Keratinocyte (primary cell): ENCODE results near the gene COL1A2. TPM values are rescaled to one million over a fixed set of nuclear protein-coding genes. Genes with fewer than 3 reads are reported as not detected.

Experiments
- DNase-seq: peaks from one replicate; pipeline ENCODE4 v3.0.0-alpha.2; 2011; ENCODE audit warnings: low read depth, missing footprints, low spot score
- FAIRE-seq: peaks from 2 replicates; lab custom pipeline; 2011; peaks lifted over from hg19 to GRCh38; lab: Jason Lieb, UNC
- H2AFZ ChIP-seq: 2 replicates; pipeline ENCODE4 v1.6.0; 2012; ENCODE audit warnings: low read length, control low read depth, inconsistent platforms; ENCODE audit not compliant: control insufficient read depth
- H3K27ac ChIP-seq: 2 replicates; pipeline ENCODE4 v1.5.1; 2011; ENCODE audit warnings: low read length; ENCODE audit not compliant: control insufficient read depth, insufficient read depth
- H3K27me3 ChIP-seq: 3 replicates; pipeline ENCODE4 v1.6.0; 2011; ENCODE audit warnings: low read length; ENCODE audit not compliant: control insufficient read depth, insufficient read depth; ENCODE audit errors: extremely low read depth
- H3K36me3 ChIP-seq, 2 experiments: 2 replicates in 1 of 2; 3 replicates in 1 of 2; pipeline ENCODE4 v1.5.1; 2011; ENCODE audit warnings: low read length in 2 of 2, mild to moderate bottlenecking in 1 of 2; ENCODE audit not compliant: control insufficient read depth in 2 of 2, insufficient read depth in 2 of 2; ENCODE audit errors: extremely low read depth in 1 of 2
- H3K4me1 ChIP-seq: 3 replicates; pipeline ENCODE4 v1.5.1; 2011; ENCODE audit warnings: low read length; ENCODE audit not compliant: control insufficient read depth, insufficient read depth; ENCODE audit errors: extremely low read depth
- H3K4me2 ChIP-seq: 3 replicates; pipeline ENCODE4 v1.6.0; 2011; ENCODE audit warnings: low read depth, low read length; ENCODE audit not compliant: control insufficient read depth, insufficient read depth; ENCODE audit errors: extremely low read depth
- H3K4me3 ChIP-seq, 3 experiments: fragments of 200-600 bp in 1 of 3; sonication (generic) in 1 of 3; 2 replicates in 2 of 3; 3 replicates in 1 of 3; pipeline ENCODE4 v1.5.1; 2011 to 2016; ENCODE audit warnings: low read length in 3 of 3, mild to moderate bottlenecking in 3 of 3, control low read depth in 2 of 3, inconsistent platforms in 1 of 3, low read depth in 1 of 3, mixed read lengths in 1 of 3, mixed run types in 1 of 3, moderate library complexity in 1 of 3; ENCODE audit not compliant: control insufficient read depth in 2 of 3, insufficient read depth in 2 of 3; ENCODE audit errors: extremely low read depth in 1 of 3
- H3K79me2 ChIP-seq: 2 replicates; pipeline ENCODE4 v1.6.0; 2012; ENCODE audit warnings: low read length; ENCODE audit not compliant: control insufficient read depth, insufficient read depth
- H3K9ac ChIP-seq: 3 replicates; pipeline ENCODE4 v1.6.0; 2011; ENCODE audit warnings: low read length; ENCODE audit not compliant: control insufficient read depth, insufficient read depth; ENCODE audit errors: extremely low read depth
- H3K9me1 ChIP-seq: 3 replicates; pipeline ENCODE4 v1.6.0; 2011; ENCODE audit warnings: low read length; ENCODE audit not compliant: control insufficient read depth, insufficient read depth; ENCODE audit errors: extremely low read depth
- H3K9me3 ChIP-seq: 2 replicates; pipeline ENCODE4 v1.5.1; 2012; ENCODE audit warnings: low read depth, low read length; ENCODE audit not compliant: control insufficient read depth
- H4K20me1 ChIP-seq: 3 replicates; pipeline ENCODE4 v1.6.0; 2011; ENCODE audit warnings: low read length; ENCODE audit not compliant: control insufficient read depth, insufficient read depth; ENCODE audit errors: extremely low read depth
- CTCF ChIP-seq, 3 experiments: IDR thresholded peaks in 1 of 3; conservative IDR thresholded peaks in 1 of 3; optimal IDR thresholded peaks in 1 of 3; 2 replicates in 2 of 3; 3 replicates in 1 of 3; pipeline versions ENCODE3 to v1.5.1; 2011; ENCODE audit warnings: low read length in 3 of 3, mild to moderate bottlenecking in 3 of 3, moderate library complexity in 2 of 3, control low read depth in 1 of 3, inconsistent platforms in 1 of 3; ENCODE audit not compliant: insufficient read depth in 2 of 3; ENCODE audit errors: extremely low read depth in 1 of 3
- EZH2 ChIP-seq: IDR thresholded peaks from one replicate; pipeline ENCODE4 v1.6.1; 2012; ENCODE audit warnings: inconsistent platforms, mild to moderate bottlenecking, low read length, moderate library complexity
- dilution Hi-C: fragments of 300-500 bp; cut with MboI; formaldehyde crosslinking; loops from one replicate; pipeline ENCODE4 v1.7.0; 2020; ENCODE audit warnings: low sequenced_read_pairs; ENCODE audit not compliant: extremely low pct_ligation_motif_present
- polyA plus RNA-seq, 5 experiments: library from polyadenylated mRNA; depleted of rRNA in 3 of 5; stranded (reverse) in 3 of 5; stranded (forward) in 1 of 5; unstranded in 1 of 5; fragments of >200 nt; gene quantifications; 1 replicate in 1 of 5; 2 replicates in 3 of 5; 3 replicates in 1 of 5; pipeline versions ENCODE4 v1.2.1 to v1.2.3, GENCODE V29; 2011 to 2012; ENCODE audit warnings: missing spikeins in 2 of 5, low read depth in 1 of 5, low replicate concordance in 1 of 5

COL1A2 gene
- polyA plus RNA-seq, 1 donor (not counting 4 experiments of a cell fraction or from before 2014, with no cell fraction given) = 0.13 TPM

GRCh38 chr7:94403546-94403945 is 8.9 kb downstream of the COL1A2 start:
- Histone ChIP-seq H3K27me3 (peaks cover under 1% of the 10 kb centered on the region), H3K9ac (no peak overlapping the region), H4K20me1 (no peaks in the 10 kb centered on the region), H3K4me2 (no peak overlapping the region), H3K36me3 (no peaks in the 10 kb centered on the region), H3K9me3 (no peaks in the 10 kb centered on the region), H3K4me1 (no peaks in the 10 kb centered on the region), H3K79me2 (no peaks in the 10 kb centered on the region), H3K27ac (no peak overlapping the region), H3K4me3 (no peak overlapping the region), H2AFZ (no peak overlapping the region), H3K9me1 (no peaks in the 10 kb centered on the region)
- DNase-seq = no peak
- dilution Hi-C loops = no loop called here
- no peak for TF ChIP-seq CTCF (optimal IDR thresholded peaks at IDR 0.05 in 1 of 3, IDR thresholded peaks at IDR 0.05 in 1 of 3, conservative IDR thresholded peaks at IDR 0.05 in 1 of 3; ENCODE audit: extremely low read depth in 1 of 3, insufficient read depth in 2 of 3, low read length in 3 of 3)
- TF ChIP-seq EZH2 = no peak
- no peak for FAIRE-seq

DNA sequence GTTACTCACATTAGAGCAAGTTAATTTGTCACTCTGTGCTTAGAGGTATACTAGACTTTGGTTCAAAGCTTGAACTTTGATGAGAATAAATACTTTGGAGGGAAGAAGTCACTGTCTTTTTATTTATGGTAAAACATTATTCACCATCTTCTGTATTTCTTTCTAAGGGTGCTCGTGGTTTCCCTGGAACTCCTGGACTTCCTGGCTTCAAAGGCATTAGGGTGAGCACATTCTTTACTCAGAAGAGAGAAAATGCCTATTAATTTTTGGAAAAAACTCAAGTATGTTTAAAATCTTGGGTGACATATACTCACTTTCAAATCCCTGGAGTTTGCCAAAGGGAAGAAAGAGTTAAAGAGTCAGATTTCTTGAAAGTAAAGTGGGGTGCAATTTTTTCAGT is 10.8 kb downstream of the COL1A2 start:
- H3K4me1 ChIP-seq = no peaks in the 10 kb centered on the region
- no peak overlapping the region for H3K4me2 ChIP-seq
- no peak overlapping the region for H3K9ac ChIP-seq
- no peak overlapping the region for H2AFZ ChIP-seq
- no peaks in the 10 kb centered on the region for H4K20me1 ChIP-seq
- H3K36me3 ChIP-seq = no peaks in the 10 kb centered on the region
- dilution Hi-C loops = no loop called here
- H3K27ac ChIP-seq = no peak overlapping the region
- H3K9me3 ChIP-seq = no peaks in the 10 kb centered on the region
- TF ChIP-seq CTCF (optimal IDR thresholded peaks at IDR 0.05 in 1 of 3, IDR thresholded peaks at IDR 0.05 in 1 of 3, conservative IDR thresholded peaks at IDR 0.05 in 1 of 3; ENCODE audit: extremely low read depth in 1 of 3, insufficient read depth in 2 of 3, low read length in 3 of 3) = no peak
- TF ChIP-seq EZH2 = no peak
- no peak overlapping the region for H3K4me3 ChIP-seq
- no peak for DNase-seq
- H3K27me3 ChIP-seq = peaks cover 2% of the 10 kb centered on the region
- no peak for FAIRE-seq
- no peaks in the 10 kb centered on the region for H3K9me1 ChIP-seq
- H3K79me2 ChIP-seq = no peaks in the 10 kb centered on the region
